ENCODE results near the gene MZB1. TPM values are rescaled to one million over a fixed set of nuclear protein-coding genes. Genes with fewer than 3 reads are reported as not detected.

MZB1 gene
- total RNA-seq, 2 donors from 2014 or later = 12.2 TPM; not detected in 1

GRCh38 chr5:139371482-139372435, 18.0 kb downstream of the MZB1 start:
- no peak overlapping the region for H3K4me3 ChIP-seq
- H3K4me1 ChIP-seq = peaks cover 10% of the 10 kb centered on the region
- H3K27me3 ChIP-seq = no peaks in the 10 kb centered on the region
- H3K9me3 ChIP-seq = no peaks in the 10 kb centered on the region
- H3K36me3 ChIP-seq (replicated peaks in 1 of 2; ENCODE audit: insufficient read depth in 1 of 2, low read depth in 2 of 2) = peaks cover 4 to 8% of the 10 kb centered on the region in 2 donors
- no peak overlapping the region for H3K27ac ChIP-seq
- TF ChIP-seq POLR2A (IDR thresholded peaks at IDR 0.05) (no peak), CTCF (IDR thresholded peaks at IDR 0.05) (no peak)
- DNase-seq (no peak), ATAC-seq (no peak)
- 78 to 87% methylated on average over 7 of the region's 7 CpGs for WGBS, 2 donors
- intact Hi-C loops (cut with DNase I) = no loop called here

- Histone ChIP-seq H3K36me3 (replicated peaks in 1 of 2; ENCODE audit: insufficient read depth in 1 of 2, low read depth in 2 of 2) (peaks cover 4 to 16% of the 10 kb centered on the region in 2 donors), H3K27me3 (no peaks in the 10 kb centered on the region), H3K4me1 (peaks cover 10% of the 10 kb centered on the region), H3K27ac (no peak overlapping the region), H3K9me3 (no peaks in the 10 kb centered on the region), H3K4me3 (no peak overlapping the region)
- TF ChIP-seq CTCF (IDR thresholded peaks at IDR 0.05) = no peak
- no peak for TF ChIP-seq POLR2A (IDR thresholded peaks at IDR 0.05)
- ATAC-seq = no peak
- WGBS, 2 donors = 90 to 100% methylated on average over 1 of the region's 1 CpG
- intact Hi-C loops (cut with DNase I) = no loop called here
- DNase-seq = no peak
Observed at GRCh38 chr5:139369181-139369580, 20.5 kb downstream of the MZB1 start.

GRCh38 chr5:139368613-139369012, 21.1 kb downstream of the MZB1 start:
- 91 to 93% methylated on average over 2 of the region's 2 CpGs for WGBS, 2 donors
- ATAC-seq = no peak

GRCh38 chr5:139364466-139364865, 25.2 kb downstream of the MZB1 start:
- ATAC-seq (no peak), DNase-seq (no peak)
- WGBS, 2 donors = 77 to 87% methylated on average over 2 of the region's 2 CpGs
- no peak for TF ChIP-seq CTCF (IDR thresholded peaks at IDR 0.05)
- no peak for TF ChIP-seq POLR2A (IDR thresholded peaks at IDR 0.05)
- Histone ChIP-seq H3K27ac (no peak overlapping the region), H3K9me3 (no peaks in the 10 kb centered on the region), H3K4me3 (no peak overlapping the region), H3K36me3 (replicated peaks in 1 of 2; ENCODE audit: insufficient read depth in 1 of 2, low read depth in 2 of 2) (peaks cover 4 to 10% of the 10 kb centered on the region in 2 donors), H3K4me1 (no peaks in the 10 kb centered on the region), H3K27me3 (no peaks in the 10 kb centered on the region)
- intact Hi-C loops (cut with DNase I) = no loop called here

More at GRCh38 chr5:139368613-139369012, 21.1 kb downstream of the MZB1 start:
- Histone ChIP-seq H3K4me3 (no peak overlapping the region), H3K9me3 (no peaks in the 10 kb centered on the region), H3K27me3 (no peaks in the 10 kb centered on the region), H3K4me1 (peaks cover 5% of the 10 kb centered on the region), H3K36me3 (replicated peaks in 1 of 2; ENCODE audit: insufficient read depth in 1 of 2, low read depth in 2 of 2) (peaks cover 4 to 16% of the 10 kb centered on the region in 2 donors), H3K27ac (no peak overlapping the region)
- intact Hi-C loops (cut with DNase I) = no loop called here
- DNase-seq = no peak
- TF ChIP-seq POLR2A (IDR thresholded peaks at IDR 0.05) = no peak
- TF ChIP-seq CTCF (IDR thresholded peaks at IDR 0.05) = no peak
